A549 (cell line): ENCODE measurements around the gene HINT3. TPM values are rescaled to one million over a fixed set of nuclear protein-coding genes. Genes with fewer than 3 reads are reported as not detected.

Source experiments
- ATAC-seq, 2 experiments: fragments of 200-7000 bp in 1 of 2; fragments of >200 bp in 1 of 2; cut with Nextera tagmentation in 1 of 2; cut with Tn5 transposase in 1 of 2; 3 replicates each; pipeline versions ENCODE4 v1.8.0 to v1.9.1; 2018 to 2020; ENCODE audit warnings: mild to moderate bottlenecking in 1 of 2, moderate library complexity in 1 of 2
- CTCF ChIA-PET: fragments of 300-600 bp; sonication (Branson Sonifier 250); formaldehyde crosslinking; extraction: SDS; loops from one replicate; lab custom pipeline; 2021; ENCODE audit warnings: antibody characterized with exemption, inconsistent platforms; lab: Yijun Ruan, JAX
- POLR2A ChIA-PET: fragments of 350-600 bp; formaldehyde crosslinking; extraction: SDS; loops from one replicate; lab custom pipeline; 2021; ENCODE audit warnings: antibody characterized with exemption, inconsistent platforms; lab: Yijun Ruan, JAX
- DNase-seq, 2 experiments: peaks; one replicate each; pipeline versions ENCODE4 v3.0.0 to v3.0.0-alpha.2; 2011 to 2016; ENCODE audit warnings: low read depth in 1 of 2, low spot score in 1 of 2
- FAIRE-seq: peaks from 2 replicates; lab custom pipeline; 2011; peaks lifted over from hg19 to GRCh38; lab: Jason Lieb, UNC
- H3K27ac ChIP-seq, 2 experiments: fragments of >200 bp; sonication (Bioruptor Twin); formaldehyde crosslinking; 3 replicates each; pipeline ENCODE4 v1.5.1; 2016 to 2017
- H3K4me1 ChIP-seq: fragments of >200 bp; sonication (Bioruptor Twin); formaldehyde crosslinking; 3 replicates; pipeline ENCODE4 v1.6.1; 2016
- H3K4me2 ChIP-seq: fragments of >200 bp; sonication (Bioruptor Twin); formaldehyde crosslinking; 3 replicates; pipeline ENCODE4 v1.6.1; 2016
- H3K4me3 ChIP-seq: fragments of >200 bp; sonication (Bioruptor Twin); formaldehyde crosslinking; 3 replicates; pipeline ENCODE4 v1.5.1; 2016
- H3K9me3 ChIP-seq: fragments of >200 bp; sonication (Bioruptor Twin); formaldehyde crosslinking; 3 replicates; pipeline ENCODE4 v1.6.1; 2016
- EP300 ChIP-seq, 2 experiments: fragments of >200 bp; sonication (Bioruptor Twin); formaldehyde crosslinking; IDR thresholded peaks; 2 replicates in 1 of 2; 3 replicates in 1 of 2; pipeline ENCODE4 v1.6.1; 2016 to 2017
- ESRRA ChIP-seq: fragments of 150-350 bp; IDR thresholded peaks from 2 replicates; pipeline ENCODE4 v1.6.1; 2014; ENCODE audit warnings: mild to moderate bottlenecking, low read length, borderline replicate concordance
- FOSB ChIP-seq: fragments of 250-450 bp; sonication (Bioruptor Pico); IDR thresholded peaks from 2 replicates; pipeline ENCODE4 v1.5.0; 2020; ENCODE audit warnings: mild to moderate bottlenecking, moderate library complexity
- FOSL2 ChIP-seq, 2 experiments: fragments of 450-650 bp in 1 of 2; fragments of >200 bp in 1 of 2; sonication (Bioruptor Twin) in 1 of 2; formaldehyde crosslinking; IDR thresholded peaks; 2 replicates each; pipeline versions ENCODE4 v1.5.0 to v1.6.1; 2016 to 2020; ENCODE audit warnings: mild to moderate bottlenecking in 1 of 2, moderate library complexity in 1 of 2
- GATA3 ChIP-seq: IDR thresholded peaks from 2 replicates; pipeline ENCODE4 v1.6.1; 2012; ENCODE audit warnings: borderline replicate concordance
- HOXA7 ChIP-seq: fragments of 250-450 bp; sonication (Bioruptor Pico); IDR thresholded peaks from 2 replicates; pipeline ENCODE4 v1.5.0; 2020; ENCODE audit warnings: mild to moderate bottlenecking, moderate library complexity
- JUNB ChIP-seq: fragments of >200 bp; sonication (Bioruptor Twin); formaldehyde crosslinking; IDR thresholded peaks from 2 replicates; pipeline ENCODE4 v1.6.1; 2016
- MAFK ChIP-seq: fragments of 450-650 bp; IDR thresholded peaks from 2 replicates; pipeline ENCODE4 v1.6.1; 2014; ENCODE audit not compliant: partially characterized antibody
- POLR2AphosphoS2 ChIP-seq: conservative IDR thresholded peaks from 2 replicates; pipeline ENCODE4 v1.6.1; 2012; ENCODE audit warnings: low read length, improper control_type of control experiment, inconsistent platforms
- RAD21 ChIP-seq, 2 experiments: fragments of >200 bp in 1 of 2; sonication (Bioruptor Twin) in 1 of 2; formaldehyde crosslinking in 1 of 2; IDR thresholded peaks in 1 of 2; conservative IDR thresholded peaks in 1 of 2; 2 replicates in 1 of 2; 3 replicates in 1 of 2; pipeline ENCODE4 v1.6.1; 2012 to 2018; ENCODE audit warnings: inconsistent platforms in 1 of 2
- RARB ChIP-seq: fragments of 250-450 bp; sonication (Bioruptor Pico); IDR thresholded peaks from 2 replicates; pipeline ENCODE4 v1.8.0; 2021; ENCODE audit warnings: mild to moderate bottlenecking, moderate library complexity
- RNF2 ChIP-seq: fragments of 200-600 bp; sonication (generic); IDR thresholded peaks from 2 replicates; pipeline ENCODE4 v1.6.1; 2016; ENCODE audit warnings: low read depth, mild to moderate bottlenecking, antibody characterized with exemption, moderate library complexity, borderline replicate concordance
- SREBF2 ChIP-seq: fragments of 450-650 bp; IDR thresholded peaks from 2 replicates; pipeline ENCODE4 v1.6.1; 2014; ENCODE audit warnings: mild to moderate bottlenecking, moderate library complexity
- ZC3H11A ChIP-seq: fragments of 450-650 bp; IDR thresholded peaks from 2 replicates; pipeline ENCODE4 v1.6.1; 2014; ENCODE audit warnings: antibody characterized with exemption, mild to moderate bottlenecking
- ZFP36 ChIP-seq: fragments of 450-650 bp; IDR thresholded peaks from 2 replicates; pipeline ENCODE4 v1.6.1; 2014; ENCODE audit warnings: borderline replicate concordance; ENCODE audit not compliant: partially characterized antibody
- ZSCAN20 ChIP-seq: fragments of 250-450 bp; sonication (Bioruptor Pico); IDR thresholded peaks from 2 replicates; pipeline ENCODE4 v1.8.0; 2022; ENCODE audit warnings: mild to moderate bottlenecking, moderate library complexity
- WGBS: methylation state at CpG from one replicate; pipeline ENCODE4 v1.1.6; 2017; ENCODE audit errors: missing lambda C conversion rate; 5-methylcytosine and 5-hydroxymethylcytosine counted together
- polyA plus RNA-seq, 4 experiments: library from polyadenylated mRNA; depleted of rRNA in 3 of 4; stranded (reverse); fragments of >200 nt; fragmentation: RNase III in 1 of 4; extraction: RNeasy Plus Mini Kit Qiagen cat#74134 plus additional on column Dnase treatment in 1 of 4; gene quantifications; 2 replicates in 3 of 4; 3 replicates in 1 of 4; pipeline ENCODE4 v1.2.3, GENCODE V29; 2011 to 2017
- TF ChIP-seq, protein P1 (sequence below): fragments of >200 bp; sonication (Bioruptor Twin); formaldehyde crosslinking; IDR thresholded peaks from 3 replicates; pipeline ENCODE4 v1.5.1; 2016
- TF ChIP-seq, protein P2 (sequence below): IDR thresholded peaks from 2 replicates; pipeline ENCODE4 v1.6.1; 2012; ENCODE audit warnings: low read depth, borderline replicate concordance
- TF ChIP-seq, protein P3 (sequence below): IDR thresholded peaks from 2 replicates; pipeline ENCODE4 v1.6.1; 2012

The HINT3 gene
- polyA plus RNA-seq, 2 of the 4 experiments (the other 2 are of a cell fraction), result 4.7 to 13.0 TPM

DNA sequence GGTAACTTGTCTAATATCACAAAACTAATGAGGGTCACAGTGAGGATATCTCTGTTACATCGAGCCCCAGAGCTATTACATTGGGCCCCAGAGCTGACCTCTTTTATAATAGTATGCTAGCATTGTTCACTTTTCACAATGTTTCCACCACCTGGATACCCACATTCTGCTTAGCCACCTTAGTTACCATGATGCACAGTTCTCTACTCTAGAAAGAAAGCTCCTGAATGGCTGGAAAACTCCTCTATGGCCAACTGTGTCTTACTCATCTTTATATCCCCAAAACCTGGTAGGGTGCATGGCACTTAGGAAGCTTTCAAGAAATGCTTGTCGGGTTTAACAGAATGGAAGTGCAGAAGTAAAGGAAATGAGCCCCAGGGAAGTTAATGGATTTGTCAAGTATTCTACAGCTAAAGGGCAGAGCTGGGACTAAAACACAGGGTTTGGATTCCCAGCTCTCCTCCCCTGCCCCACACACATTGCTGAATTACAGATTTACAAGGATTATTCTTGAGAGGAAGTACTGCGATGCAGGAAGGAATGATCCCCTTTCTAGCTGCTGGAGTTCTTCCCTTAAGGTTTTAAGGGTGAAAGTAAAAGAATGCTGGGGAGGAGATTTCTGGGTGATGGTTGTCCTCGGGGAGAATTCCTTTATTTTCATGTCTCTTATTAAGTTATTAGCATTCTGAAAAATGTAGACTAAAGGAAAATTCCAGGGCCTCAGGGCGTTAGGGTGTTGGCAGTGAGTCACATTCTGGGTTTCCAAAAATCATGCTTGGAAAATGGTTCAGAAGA lies 16.1 kb upstream of the HINT3 start:
- WGBS, result 37% methylated on average over 5 of the region's 5 CpGs
- DNase-seq (no peak), ATAC-seq (peak; percentile 9 to 15; a peak in 2 of 6 replicates), FAIRE-seq (no peak)
- Histone ChIP-seq H3K9me3 (no peaks in the 10 kb centered on the region), H3K27ac (peak overlapping the region; percentile 93 to 98), H3K4me2 (peak overlapping the region; percentile 48), H3K4me1 (peaks cover 67% of the 10 kb centered on the region), H3K4me3 (no peak overlapping the region)
- ChIA-PET POLR2A (no interaction called here), CTCF (interaction anchor here (2.4 to 4.6 kb wide), 2 partner anchors 13 to 16 kb away, joined by 9 to 18 read pairs; partner anchors contain the start of gene HINT3)
- TF ChIP-seq ZFP36, result no peak
- no peak for TF ChIP-seq RNF2
- no peak for TF ChIP-seq RARB (CRISPR knock-in tag)
- no peak for TF ChIP-seq HOXA7
- TF ChIP-seq, protein P1, sequence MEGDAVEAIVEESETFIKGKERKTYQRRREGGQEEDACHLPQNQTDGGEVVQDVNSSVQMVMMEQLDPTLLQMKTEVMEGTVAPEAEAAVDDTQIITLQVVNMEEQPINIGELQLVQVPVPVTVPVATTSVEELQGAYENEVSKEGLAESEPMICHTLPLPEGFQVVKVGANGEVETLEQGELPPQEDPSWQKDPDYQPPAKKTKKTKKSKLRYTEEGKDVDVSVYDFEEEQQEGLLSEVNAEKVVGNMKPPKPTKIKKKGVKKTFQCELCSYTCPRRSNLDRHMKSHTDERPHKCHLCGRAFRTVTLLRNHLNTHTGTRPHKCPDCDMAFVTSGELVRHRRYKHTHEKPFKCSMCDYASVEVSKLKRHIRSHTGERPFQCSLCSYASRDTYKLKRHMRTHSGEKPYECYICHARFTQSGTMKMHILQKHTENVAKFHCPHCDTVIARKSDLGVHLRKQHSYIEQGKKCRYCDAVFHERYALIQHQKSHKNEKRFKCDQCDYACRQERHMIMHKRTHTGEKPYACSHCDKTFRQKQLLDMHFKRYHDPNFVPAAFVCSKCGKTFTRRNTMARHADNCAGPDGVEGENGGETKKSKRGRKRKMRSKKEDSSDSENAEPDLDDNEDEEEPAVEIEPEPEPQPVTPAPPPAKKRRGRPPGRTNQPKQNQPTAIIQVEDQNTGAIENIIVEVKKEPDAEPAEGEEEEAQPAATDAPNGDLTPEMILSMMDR, result no peak
- no peak for TF ChIP-seq ZSCAN20
- 0 out of 5 replicates have a peak, but pooled peaks of 1 of the 2 experiments have one; percentile 20 for TF ChIP-seq EP300 (IDR thresholded peaks at IDR 0.05)
- peak; percentile 40; the same call in 1 of the 2 replicates for TF ChIP-seq GATA3
- TF ChIP-seq ESRRA, result no peak
- TF ChIP-seq JUNB, result 0 out of 2 replicates have a peak, but pooled peaks have one; percentile 17
- TF ChIP-seq MAFK, result no peak
- TF ChIP-seq FOSB (CRISPR knock-in tag), result no peak
- TF ChIP-seq, protein P2, sequence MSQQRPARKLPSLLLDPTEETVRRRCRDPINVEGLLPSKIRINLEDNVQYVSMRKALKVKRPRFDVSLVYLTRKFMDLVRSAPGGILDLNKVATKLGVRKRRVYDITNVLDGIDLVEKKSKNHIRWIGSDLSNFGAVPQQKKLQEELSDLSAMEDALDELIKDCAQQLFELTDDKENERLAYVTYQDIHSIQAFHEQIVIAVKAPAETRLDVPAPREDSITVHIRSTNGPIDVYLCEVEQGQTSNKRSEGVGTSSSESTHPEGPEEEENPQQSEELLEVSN, result peak; percentile 49; the same call in 1 of the 2 replicates
- no peak for TF ChIP-seq POLR2AphosphoS2
- no peak for TF ChIP-seq RAD21 (conservative IDR thresholded peaks at IDR 0.05 in 1 of 2, IDR thresholded peaks at IDR 0.05 in 1 of 2)
- no peak for TF ChIP-seq FOSL2 (IDR thresholded peaks at IDR 0.05)
- TF ChIP-seq FOSL2 (CRISPR knock-in tag; IDR thresholded peaks at IDR 0.05), result peak; percentile 58
- TF ChIP-seq, protein P3, sequence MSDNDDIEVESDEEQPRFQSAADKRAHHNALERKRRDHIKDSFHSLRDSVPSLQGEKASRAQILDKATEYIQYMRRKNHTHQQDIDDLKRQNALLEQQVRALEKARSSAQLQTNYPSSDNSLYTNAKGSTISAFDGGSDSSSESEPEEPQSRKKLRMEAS, result peak; percentile 74

DNA sequence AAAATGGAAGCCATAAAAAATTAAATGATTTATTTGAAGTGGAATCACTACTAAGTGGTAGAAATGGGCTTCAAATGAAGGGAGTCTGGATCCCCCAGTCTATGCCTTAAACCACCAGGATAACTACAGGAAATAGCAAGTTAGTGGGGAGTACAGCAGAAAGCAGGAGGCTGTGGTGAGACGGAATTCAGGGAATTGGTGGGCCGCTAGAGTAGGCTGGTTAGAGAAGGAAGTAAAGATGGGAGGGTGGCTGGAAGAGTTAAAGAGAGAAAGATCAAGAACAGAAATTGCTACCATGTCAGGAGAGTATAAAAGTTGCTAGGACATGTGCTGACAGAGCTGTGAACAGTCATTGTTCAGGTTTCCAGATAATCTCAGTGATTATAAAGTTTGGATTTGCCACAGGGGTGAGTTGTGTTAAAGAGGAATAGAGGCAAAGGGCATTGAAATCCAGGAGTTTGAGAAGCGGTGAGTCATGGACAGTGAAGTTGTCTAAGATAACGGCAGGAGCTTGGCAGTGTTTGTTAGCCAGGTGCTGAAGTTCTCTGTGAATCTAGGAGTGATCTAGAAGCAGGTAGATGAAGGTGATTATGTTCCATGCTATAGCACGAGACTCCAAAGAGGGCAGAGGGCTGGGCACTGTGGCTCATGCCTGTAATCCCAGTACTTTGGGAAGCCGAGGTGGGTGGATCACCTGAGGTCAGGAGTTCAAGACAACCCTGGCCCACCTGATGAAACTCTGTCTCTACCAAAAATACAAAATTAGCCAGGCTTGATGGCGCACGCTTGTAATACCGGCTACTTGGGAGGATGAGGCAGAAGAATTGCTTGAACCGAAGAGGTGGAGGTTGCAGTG lies 13.7 kb upstream of the HINT3 start:
- FAIRE-seq, result no peak
- CTCF ChIA-PET, result interaction anchor here (0.8 to 5.8 kb wide), 5 partner anchors 10 to 37 kb away, joined by 3 to 43 read pairs (median 5); partner anchors contain the start of gene HINT3
- Histone ChIP-seq H3K9me3 (no peaks in the 10 kb centered on the region), H3K27ac (peak overlapping the region; percentile 93 to 98)
- ATAC-seq, result peak in 1 of 2 experiments; percentile 4; a peak in 1 of 6 replicates
- TF ChIP-seq FOSL2 (IDR thresholded peaks at IDR 0.05) (no peak), FOSL2 (CRISPR knock-in tag; IDR thresholded peaks at IDR 0.05) (peak; percentile 68), ZC3H11A (no peak), ZSCAN20 (0 out of 2 replicates have a peak, but pooled peaks have one; percentile 36), SREBF2 (no peak)
- TF ChIP-seq, protein P3, result peak; percentile 14; the same call in 1 of the 2 replicates
- TF ChIP-seq, all 56 proteins: peak for 3
- peaks cover 88% of the 10 kb centered on the region for H3K4me1 ChIP-seq
- POLR2A ChIA-PET, result no interaction called here
- H3K4me2 ChIP-seq, result peak overlapping the region; percentile 68
- H3K4me3 ChIP-seq, result no peak overlapping the region
- WGBS, result 59% methylated on average over 10 of the region's 10 CpGs
- DNase-seq, result no peak
